GM21528 (cell line): Measurements from ENCODE around the gene CTSK.
"Not testable (repeated sequence)": the region's sequence is repeated elsewhere in the genome, so short reads cannot be mapped to it uniquely, and the experiment has no call there.

Source experiments
- ATAC-seq: cut with Tn5 transposase; IDR thresholded peaks from one replicate; pipeline ENCODE4 v1.9.1; 2021; ENCODE audit warnings: mild to moderate bottlenecking, moderate library complexity; ENCODE audit not compliant: unreplicated experiment, low FRiP score

Gene CTSK

GRCh38 chr1:150807249-150808023 lies 624 bp downstream of the CTSK start:
- no peak for ATAC-seq

DNA sequence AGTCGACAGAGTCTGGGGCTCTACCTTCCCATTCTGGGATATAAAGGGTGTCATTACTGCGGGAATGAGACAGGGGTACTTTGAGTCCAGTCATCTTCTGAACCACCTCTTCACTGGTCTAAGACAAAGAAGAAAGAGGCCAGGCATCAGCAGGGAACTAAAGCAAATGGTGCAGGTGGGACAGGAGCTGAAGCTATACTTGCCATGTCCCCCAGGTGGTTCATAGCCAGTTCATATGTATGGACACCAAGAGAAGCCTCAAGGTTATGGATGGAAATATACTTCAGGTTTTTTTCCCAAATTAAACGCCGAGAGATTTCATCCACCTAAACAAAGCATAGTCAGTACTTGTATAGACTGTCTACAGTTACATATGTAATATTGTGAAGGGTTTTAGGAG lies 2.2 kb downstream of the CTSK start:
- no peak for ATAC-seq

DNA sequence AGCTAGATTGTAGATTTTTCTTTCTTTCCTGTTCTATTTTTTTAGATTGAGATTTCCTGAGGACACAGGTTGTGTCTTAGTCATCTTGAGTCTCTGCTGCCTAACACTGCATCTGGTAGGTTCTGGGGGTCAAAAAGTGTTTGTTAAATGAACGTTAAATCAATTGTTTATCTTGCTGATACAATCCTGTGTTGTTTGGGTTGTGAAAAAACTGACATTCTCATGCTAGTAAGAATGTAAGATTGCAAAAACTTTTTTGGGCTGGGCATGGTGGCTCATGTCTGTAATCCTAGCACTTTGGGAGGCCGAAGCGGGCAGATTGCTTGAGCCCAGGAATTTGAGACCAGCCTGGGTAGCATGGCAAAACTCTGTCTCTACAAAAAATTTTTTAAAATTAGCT lies 3.4 kb downstream of the CTSK start:
- ATAC-seq = no peak

DNA sequence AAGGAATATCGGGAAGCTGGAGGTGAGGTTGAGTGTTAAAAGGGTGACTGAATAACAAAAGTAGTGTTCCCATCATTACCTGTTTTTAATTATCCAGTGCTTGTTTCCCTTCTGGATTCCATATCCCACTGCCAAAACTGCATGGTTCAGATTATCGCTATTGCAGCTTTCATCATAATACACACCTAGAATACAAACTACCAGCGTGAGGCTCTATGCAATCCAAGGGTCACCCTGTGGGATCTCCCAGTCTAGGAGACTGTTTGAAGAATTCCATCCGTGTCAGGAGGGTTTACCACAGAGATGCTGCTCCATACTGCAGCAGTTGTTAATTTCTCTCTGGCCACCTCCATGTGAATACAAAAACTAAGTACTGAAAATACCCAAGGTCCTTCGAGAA lies 9.0 kb downstream of the CTSK start:
- no peak for ATAC-seq

- no peak for ATAC-seq
Measured at GRCh38 chr1:150798525-150798924, 9.5 kb downstream of the CTSK start.

- ATAC-seq = no peak
Measured at GRCh38 chr1:150796374-150796773, 11.7 kb downstream of the CTSK start.

DNA sequence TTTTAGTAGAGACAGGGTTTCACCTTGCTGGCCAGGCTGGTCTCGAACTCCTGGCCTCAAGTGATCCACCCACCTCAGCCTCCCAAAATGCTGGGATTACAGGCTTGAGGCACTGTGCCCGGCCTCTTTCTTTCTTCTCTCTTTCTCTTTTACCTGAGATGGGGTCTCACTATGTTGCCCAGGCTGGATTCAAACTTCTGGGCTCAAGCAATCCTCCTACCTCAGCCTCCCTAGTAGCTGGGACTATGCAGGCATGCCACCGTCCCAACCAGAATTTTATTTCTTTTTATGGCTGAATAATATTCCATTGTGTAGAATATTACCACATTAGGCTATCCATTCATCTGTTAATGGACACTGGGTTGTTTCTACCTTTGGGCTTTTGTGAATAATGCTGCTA lies 14.3 kb downstream of the CTSK start:
- ATAC-seq = not testable (repeated sequence)

DNA sequence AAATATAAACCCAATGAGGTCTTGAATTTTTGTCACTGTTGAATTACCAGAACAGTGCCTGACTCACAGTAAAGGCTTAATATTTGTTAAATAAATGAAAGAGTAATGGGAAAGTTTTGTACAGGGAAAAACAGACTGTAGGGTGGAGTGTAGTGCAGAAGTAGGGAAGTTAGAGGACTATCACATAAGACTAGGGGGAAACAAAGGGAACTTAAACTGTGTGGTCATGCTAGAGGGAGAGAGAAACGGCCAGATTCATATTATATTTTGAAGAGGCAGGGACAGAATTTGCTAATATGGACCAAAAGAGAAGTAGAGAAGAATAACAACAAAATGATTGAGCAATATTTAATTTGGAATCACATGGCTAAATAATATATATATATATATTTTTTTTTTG lies 14.8 kb downstream of the CTSK start:
- ATAC-seq = no peak

GRCh38 chr1:150791585-150791984 lies 16.5 kb downstream of the CTSK start:
- ATAC-seq = no peak

GRCh38 chr1:150789396-150789795 lies 18.7 kb downstream of the CTSK start:
- ATAC-seq = no peak

GRCh38 chr1:150788946-150789345 lies 19.1 kb downstream of the CTSK start:
- ATAC-seq = no peak

- no peak for ATAC-seq
Measured at GRCh38 chr1:150787455-150787854, 20.6 kb downstream of the CTSK start.

- no peak for ATAC-seq
Measured at GRCh38 chr1:150780510-150780909, 27.6 kb downstream of the CTSK start.

DNA sequence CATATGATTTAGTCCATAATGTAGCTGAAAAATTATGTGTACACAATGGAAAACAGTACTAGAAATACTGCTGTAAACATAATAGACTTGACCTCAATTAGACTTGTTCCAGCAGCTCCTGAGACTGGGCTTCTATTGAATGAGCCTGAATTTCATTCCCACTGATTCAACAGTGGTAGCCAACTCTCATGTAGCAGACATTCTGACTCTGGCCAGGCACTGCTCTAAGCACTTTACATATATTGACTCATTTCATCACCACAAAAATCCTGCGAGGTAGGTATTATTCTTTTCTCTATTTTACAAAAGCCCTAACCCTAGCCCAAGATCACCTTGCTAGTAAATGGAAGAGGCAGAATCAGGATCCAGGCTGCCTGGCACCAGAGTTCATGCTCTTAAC lies 29.7 kb downstream of the CTSK start:
- ATAC-seq = no peak

DNA sequence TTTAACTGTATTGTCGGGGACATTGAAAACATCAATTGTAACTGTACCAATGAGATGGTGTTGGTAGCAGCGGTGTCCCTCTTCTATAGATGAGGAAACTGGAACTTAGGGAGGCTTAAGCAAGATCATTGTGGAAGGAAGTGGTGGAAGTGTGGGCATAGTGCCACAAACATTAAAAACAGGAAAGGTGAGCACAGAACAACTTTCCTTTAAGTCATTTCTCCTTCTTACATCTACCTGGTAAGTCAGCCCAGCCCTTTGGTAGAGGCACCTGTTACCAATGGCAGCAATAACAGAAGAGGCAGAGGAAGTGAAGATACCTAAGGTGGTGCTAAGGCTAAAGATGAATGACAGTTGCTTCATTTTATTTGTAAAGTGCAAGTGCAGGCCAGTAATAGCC lies 30.5 kb downstream of the CTSK start:
- ATAC-seq = no peak

- ATAC-seq = not testable (repeated sequence)
Measured at GRCh38 chr1:150775931-150776505, 32.0 kb downstream of the CTSK start.

DNA sequence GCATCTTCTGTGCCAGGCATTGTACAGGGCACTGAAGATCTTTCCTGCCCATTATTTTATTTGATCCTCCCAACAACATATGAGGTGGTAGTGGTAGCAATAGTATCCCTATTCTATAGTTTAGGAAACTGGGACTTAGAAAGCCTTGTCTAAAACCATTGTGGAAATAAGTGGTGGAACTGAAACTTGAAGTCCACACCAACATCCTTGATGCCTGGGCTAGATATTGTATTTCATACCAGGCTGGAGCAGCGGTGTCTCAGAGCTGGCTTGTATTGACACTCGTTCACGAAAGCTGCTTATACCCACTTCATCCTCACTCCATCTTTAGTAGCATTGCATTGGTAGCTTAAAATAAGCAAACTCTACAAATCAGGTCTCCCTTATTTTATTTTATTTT lies 32.8 kb downstream of the CTSK start:
- no peak for ATAC-seq

GRCh38 chr1:150772326-150772725 lies 35.7 kb downstream of the CTSK start:
- no peak for ATAC-seq

- not testable (repeated sequence) for ATAC-seq
Measured at GRCh38 chr1:150767704-150768103, 40.4 kb downstream of the CTSK start.

- ATAC-seq = not testable (repeated sequence)
Measured at GRCh38 chr1:150765977-150766301, 42.1 kb downstream of the CTSK start.

DNA sequence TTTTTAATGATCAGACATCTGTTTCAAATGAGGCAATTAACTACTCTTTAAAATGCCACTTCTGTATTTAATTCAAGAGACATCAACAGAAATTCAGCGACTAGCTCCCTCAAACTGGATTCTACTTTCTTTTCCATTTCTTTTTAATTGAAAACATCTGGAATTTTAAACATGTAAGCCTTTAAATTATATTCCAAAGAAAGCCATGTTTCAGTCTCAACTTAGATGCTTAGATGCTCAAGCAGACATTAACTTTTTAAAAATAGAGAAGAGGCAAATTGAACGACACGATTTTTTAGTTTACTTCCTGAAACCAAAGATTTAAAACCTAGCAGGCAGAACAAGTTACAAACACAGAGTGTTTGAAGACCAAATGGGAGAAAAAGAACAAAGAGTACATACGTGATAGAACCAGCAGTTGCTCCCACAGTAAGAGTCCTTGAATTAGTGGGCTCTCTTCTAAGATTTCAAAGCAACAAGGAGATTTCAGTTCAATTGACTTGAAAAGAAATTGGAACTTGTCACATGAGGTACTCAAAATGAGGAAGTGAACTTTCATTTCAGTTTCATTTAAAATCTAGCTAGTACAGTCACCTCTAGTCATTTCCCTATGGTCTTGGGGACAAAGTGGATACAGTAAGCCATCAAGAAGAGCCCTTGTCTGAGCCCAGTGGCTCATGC lies 42.6 kb downstream of the CTSK start, which contains the start of gene CTSS:
TSS of gene CTSS (minus strand) at position 483 of the 681 bp plus-strand sequence. CDS start 1,015 bp downstream, outside the sequence.
- ATAC-seq = peak; percentile 72

GRCh38 chr1:150764617-150765101 lies 43.4 kb downstream of the CTSK start:
- ATAC-seq = no peak
